ENCODE measurements around the gene PHIP. TPM values are rescaled to one million over a fixed set of nuclear protein-coding genes. Genes with fewer than 3 reads are reported as not detected.

PHIP gene
- total and polyA plus RNA-seq, 2 donors (not counting 3 experiments of a cell fraction or from before 2014, with no cell fraction given), result 3.5 to 28.4 TPM

DNA sequence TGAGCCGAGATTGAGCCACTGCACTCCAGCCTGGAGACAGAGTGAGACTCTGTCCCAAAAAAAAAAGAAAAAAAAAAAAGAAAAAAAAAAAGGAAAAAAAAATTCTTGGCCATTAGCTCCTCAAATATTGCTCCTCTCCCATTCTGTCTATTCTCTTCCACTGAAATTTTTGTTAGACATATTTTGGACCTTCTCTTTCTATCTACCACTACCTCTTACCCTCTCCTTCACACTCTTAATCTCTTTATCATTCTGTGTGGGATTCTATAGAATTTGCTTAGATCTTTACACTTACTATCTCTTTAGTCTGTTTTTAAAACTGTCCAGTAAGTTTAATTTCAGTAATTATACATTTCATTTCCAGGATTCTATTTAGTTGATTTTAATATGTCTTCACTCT lies 125.7 kb downstream of the PHIP start:
- Histone ChIP-seq H3K79me2 (ENCODE audit: control insufficient read depth, insufficient read depth, low read length) (no peaks in the 10 kb centered on the region), H3K9me1 (replicated peaks; ENCODE audit: control insufficient read depth, extremely low read depth, insufficient read depth, low read length) (no peaks in the 10 kb centered on the region), H3K9me3 (replicated peaks; ENCODE audit: control insufficient read depth, insufficient read depth, low read length) (peaks cover 3% of the 10 kb centered on the region), H3K4me2 (ENCODE audit: insufficient read depth, low read length) (no peak overlapping the region), H4K20me1 (replicated peaks; ENCODE audit: control insufficient read depth, extremely low read depth, insufficient read depth, low read length) (no peaks in the 10 kb centered on the region), H2AFZ (ENCODE audit: low read depth, low read length) (no peak overlapping the region), H3K4me1 (ENCODE audit: control insufficient read depth, extremely low read depth, insufficient read depth, low read length) (peaks cover 11% of the 10 kb centered on the region), H3K27ac (ENCODE audit: insufficient read depth, low read depth, low read length) (no peak overlapping the region), H3K36me3 (ENCODE audit: control insufficient read depth in 2 of 2, extremely low read depth in 1 of 2, insufficient read depth in 2 of 2, low read length in 2 of 2) (peaks cover 1 to 7% of the 10 kb centered on the region in 2 experiments), H3K4me3 (replicated peaks in 1 of 3; ENCODE audit: insufficient read depth in 1 of 3, low read depth in 1 of 3, low read length in 3 of 3) (no peak overlapping the region), H3K27me3 (ENCODE audit: control insufficient read depth in 2 of 2, insufficient read depth in 2 of 2, low read length in 2 of 2) (no peaks in the 10 kb centered on the region), H3K9ac (replicated peaks; ENCODE audit: extremely low read depth, insufficient read depth, low read length) (no peak overlapping the region)
- intact Hi-C loops (cut with micrococcal nuclease), result loop anchor here (10.0 kb wide), 1 partner anchor 532 kb away; no protein-coding TSS in a partner anchor
- no peak for DNase-seq (ENCODE audit: low read depth, low spot score)
- no TSS peak for BruUV-seq (replicated peaks)
- ChIA-PET POLR2A (interaction anchor here (0.6 kb wide), 1 partner anchor 103 kb away, joined by 3 read pairs; no protein-coding TSS in a partner anchor), CTCF (interaction anchor here (1.2 to 1.6 kb wide), 2 partner anchors 15 to 515 kb away, joined by 3 read pairs; no protein-coding TSS in a partner anchor)
- TF ChIP-seq, protein P1, sequence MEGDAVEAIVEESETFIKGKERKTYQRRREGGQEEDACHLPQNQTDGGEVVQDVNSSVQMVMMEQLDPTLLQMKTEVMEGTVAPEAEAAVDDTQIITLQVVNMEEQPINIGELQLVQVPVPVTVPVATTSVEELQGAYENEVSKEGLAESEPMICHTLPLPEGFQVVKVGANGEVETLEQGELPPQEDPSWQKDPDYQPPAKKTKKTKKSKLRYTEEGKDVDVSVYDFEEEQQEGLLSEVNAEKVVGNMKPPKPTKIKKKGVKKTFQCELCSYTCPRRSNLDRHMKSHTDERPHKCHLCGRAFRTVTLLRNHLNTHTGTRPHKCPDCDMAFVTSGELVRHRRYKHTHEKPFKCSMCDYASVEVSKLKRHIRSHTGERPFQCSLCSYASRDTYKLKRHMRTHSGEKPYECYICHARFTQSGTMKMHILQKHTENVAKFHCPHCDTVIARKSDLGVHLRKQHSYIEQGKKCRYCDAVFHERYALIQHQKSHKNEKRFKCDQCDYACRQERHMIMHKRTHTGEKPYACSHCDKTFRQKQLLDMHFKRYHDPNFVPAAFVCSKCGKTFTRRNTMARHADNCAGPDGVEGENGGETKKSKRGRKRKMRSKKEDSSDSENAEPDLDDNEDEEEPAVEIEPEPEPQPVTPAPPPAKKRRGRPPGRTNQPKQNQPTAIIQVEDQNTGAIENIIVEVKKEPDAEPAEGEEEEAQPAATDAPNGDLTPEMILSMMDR (IDR thresholded peaks at IDR 0.05; ENCODE audit: extremely low read depth in 1 of 2, insufficient read depth in 1 of 2, low read depth in 1 of 2, low read length in 2 of 2), result no peak
- dilution Hi-C loops (cut with MboI; ENCODE audit: extremely low pct_ligation_motif_present, low sequenced_read_pairs), result no loop called here
- FAIRE-seq, result no peak

DNA sequence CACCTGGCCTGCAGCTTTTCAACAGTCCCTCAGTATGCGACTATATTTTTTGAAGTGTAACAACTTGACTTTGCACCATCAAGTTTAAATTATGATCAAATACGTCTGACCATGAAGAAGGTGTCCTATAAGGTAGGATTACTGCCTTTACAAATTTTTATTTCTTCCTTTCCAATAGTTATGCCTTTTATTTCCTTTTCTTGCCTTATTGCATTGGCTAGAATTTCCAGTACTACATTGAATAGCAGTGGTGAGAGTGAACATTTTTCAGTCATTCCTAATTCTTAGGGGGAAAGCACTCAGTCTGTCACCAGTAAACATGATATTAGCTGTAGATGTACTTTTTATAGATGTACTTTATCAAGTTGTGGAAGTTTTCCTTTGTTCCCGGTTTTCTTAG lies 129.3 kb downstream of the PHIP start:
- intact Hi-C loops (cut with micrococcal nuclease) (no loop called here), dilution Hi-C loops (cut with MboI; ENCODE audit: extremely low pct_ligation_motif_present, low sequenced_read_pairs) (no loop called here)
- H3K27ac ChIP-seq (ENCODE audit: insufficient read depth, low read depth, low read length), result no peak overlapping the region

More for the DNA sequence above, 129.3 kb downstream of the PHIP start:
- H2AFZ ChIP-seq (ENCODE audit: low read depth, low read length), result no peak overlapping the region
- ChIA-PET POLR2A (no interaction called here), CTCF (no interaction called here)
- H3K9me1 ChIP-seq (replicated peaks; ENCODE audit: control insufficient read depth, extremely low read depth, insufficient read depth, low read length), result no peaks in the 10 kb centered on the region
- peaks cover 1 to 19% of the 10 kb centered on the region in 2 experiments for H3K36me3 ChIP-seq (ENCODE audit: control insufficient read depth in 2 of 2, extremely low read depth in 1 of 2, insufficient read depth in 2 of 2, low read length in 2 of 2)
- H3K27me3 ChIP-seq (ENCODE audit: control insufficient read depth in 2 of 2, insufficient read depth in 2 of 2, low read length in 2 of 2), result no peaks in the 10 kb centered on the region
- BruUV-seq (replicated peaks), result no TSS peak
- DNase-seq (ENCODE audit: low read depth, low spot score) (no peak), FAIRE-seq (no peak)
- H3K4me3 ChIP-seq (replicated peaks in 1 of 3; ENCODE audit: insufficient read depth in 1 of 3, low read depth in 1 of 3, low read length in 3 of 3), result no peak overlapping the region
- H3K79me2 ChIP-seq (ENCODE audit: control insufficient read depth, insufficient read depth, low read length), result no peaks in the 10 kb centered on the region
- no peak overlapping the region for H3K4me2 ChIP-seq (ENCODE audit: insufficient read depth, low read length)
- H4K20me1 ChIP-seq (replicated peaks; ENCODE audit: control insufficient read depth, extremely low read depth, insufficient read depth, low read length), result no peaks in the 10 kb centered on the region
- no peak overlapping the region for H3K9ac ChIP-seq (replicated peaks; ENCODE audit: extremely low read depth, insufficient read depth, low read length)
- TF ChIP-seq, protein P1 (IDR thresholded peaks at IDR 0.05; ENCODE audit: extremely low read depth in 1 of 2, insufficient read depth in 1 of 2, low read depth in 1 of 2, low read length in 2 of 2), result no peak
- no peak for TF ChIP-seq JUN (IDR thresholded peaks at IDR 0.05; ENCODE audit: borderline replicate concordance, insufficient read depth, insufficient read length, low read depth)
- TF ChIP-seq, protein P2, sequence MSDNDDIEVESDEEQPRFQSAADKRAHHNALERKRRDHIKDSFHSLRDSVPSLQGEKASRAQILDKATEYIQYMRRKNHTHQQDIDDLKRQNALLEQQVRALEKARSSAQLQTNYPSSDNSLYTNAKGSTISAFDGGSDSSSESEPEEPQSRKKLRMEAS (IDR thresholded peaks at IDR 0.05; ENCODE audit: insufficient read depth, insufficient read length), result no peak
- H3K4me1 ChIP-seq (ENCODE audit: control insufficient read depth, extremely low read depth, insufficient read depth, low read length), result peaks cover 11% of the 10 kb centered on the region
- peaks cover 3% of the 10 kb centered on the region for H3K9me3 ChIP-seq (replicated peaks; ENCODE audit: control insufficient read depth, insufficient read depth, low read length)

Measured in endothelial cell of umbilical vein (primary cell).